Suppressor macrophage treated with lipopolysaccharide for 1 hour (primary cell): ENCODE measurements around the gene MEGF11.
"Not testable (repeated sequence)": the region's sequence is repeated elsewhere in the genome, so short reads cannot be mapped to it uniquely, and the experiment has no call there.

ENCODE experiments used
- DNase-seq, 3 donors: peaks; one replicate each; pipeline ENCODE4 v3.0.0-alpha.2; 2020 to 2022

Gene MEGF11

DNA sequence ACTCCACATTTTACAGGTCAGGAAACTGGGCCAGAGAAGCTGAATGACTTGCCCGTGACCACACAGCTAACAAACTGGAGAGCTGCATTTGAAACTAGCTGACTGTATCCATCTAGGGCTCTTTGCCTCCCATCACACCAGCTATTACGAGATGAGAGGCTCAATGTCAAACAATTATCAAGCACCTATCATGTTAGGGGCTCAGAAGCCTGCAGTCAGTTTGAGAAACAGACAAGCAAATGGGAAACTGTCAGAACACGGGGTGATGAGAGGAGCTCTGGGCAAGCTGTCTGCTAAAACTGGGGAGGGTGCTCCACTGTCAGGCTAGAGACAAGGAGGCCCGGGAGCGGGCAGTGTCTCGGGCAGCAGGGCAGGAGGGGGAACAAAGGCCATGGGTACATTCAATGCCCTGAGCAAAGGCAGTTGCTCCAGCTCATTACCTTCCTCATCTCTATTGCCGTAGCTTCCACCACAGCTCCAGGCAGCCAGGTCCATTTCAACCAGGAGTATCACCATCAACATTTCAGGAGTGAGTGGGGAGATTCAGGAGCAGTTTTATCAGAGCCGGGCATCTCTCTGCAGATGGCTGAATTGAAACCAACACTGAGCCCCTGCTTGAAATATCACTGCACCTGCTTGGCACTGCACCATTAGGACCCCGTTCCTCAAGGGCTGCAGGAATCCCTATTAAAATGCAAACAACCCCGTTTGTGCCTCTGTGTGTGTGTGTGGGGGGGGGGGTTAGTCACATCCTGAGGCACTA lies 261.6 kb downstream of the MEGF11 start:
- DNase-seq = no peak

DNA sequence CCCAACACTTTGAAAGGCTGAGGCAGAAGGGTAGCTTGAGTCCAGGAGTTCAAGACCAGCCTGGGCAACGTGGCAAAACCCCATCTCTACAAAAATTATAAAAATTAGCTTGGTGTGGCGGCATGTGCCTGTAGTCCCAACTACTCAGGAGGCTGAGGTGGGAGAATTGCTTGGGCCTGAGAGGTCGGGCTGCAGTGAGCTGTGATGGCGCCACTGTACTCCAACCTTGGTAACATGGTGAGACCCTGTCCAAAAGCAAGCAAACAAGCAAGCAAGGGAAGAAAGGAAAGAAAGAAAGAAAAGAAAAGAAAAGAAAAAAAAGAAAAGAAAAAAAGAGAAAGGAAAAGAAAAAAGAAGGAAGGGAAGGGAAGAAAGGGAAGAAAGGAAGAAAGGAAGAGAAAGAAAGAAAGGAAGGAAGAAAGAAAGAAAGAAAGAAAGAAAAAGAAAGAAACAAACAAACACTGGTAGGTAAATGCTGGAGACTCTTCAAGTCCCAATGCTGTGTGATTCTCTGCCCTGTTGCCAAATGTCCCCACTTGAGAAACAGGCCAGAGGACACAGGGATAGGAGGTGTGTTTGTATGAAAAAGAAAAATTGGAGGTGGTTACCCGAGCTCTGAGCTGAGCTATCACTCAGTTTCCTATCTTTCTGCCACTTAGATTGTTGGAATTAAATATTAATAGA lies 263.1 kb downstream of the MEGF11 start:
- no peak for DNase-seq

DNA sequence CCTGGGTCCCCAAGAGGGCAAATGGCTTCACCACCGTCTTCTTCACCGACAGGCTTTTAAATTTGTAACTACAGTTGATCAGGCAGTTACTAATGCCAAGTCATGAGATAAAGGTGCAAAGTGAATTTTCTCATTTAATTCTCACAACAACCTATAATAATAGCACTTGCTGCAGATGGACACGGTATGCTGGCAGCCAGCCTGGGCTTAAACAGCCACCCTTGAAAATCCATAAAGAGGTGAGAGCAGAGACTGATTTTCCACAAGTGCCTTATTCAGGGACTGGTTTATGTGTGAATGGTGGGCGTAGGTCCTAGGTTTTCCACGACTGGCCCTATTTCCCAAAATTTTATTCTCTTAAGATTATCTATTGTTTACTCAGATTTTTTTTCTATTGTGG lies 266.4 kb downstream of the MEGF11 start:
- DNase-seq = no peak

GRCh38 chr15:65986416-65986815 lies 267.1 kb downstream of the MEGF11 start:
- DNase-seq = no peak

GRCh38 chr15:65985387-65985786 lies 268.2 kb downstream of the MEGF11 start:
- DNase-seq = no peak

GRCh38 chr15:65982627-65983322 lies 270.8 kb downstream of the MEGF11 start:
- DNase-seq = no peak

DNA sequence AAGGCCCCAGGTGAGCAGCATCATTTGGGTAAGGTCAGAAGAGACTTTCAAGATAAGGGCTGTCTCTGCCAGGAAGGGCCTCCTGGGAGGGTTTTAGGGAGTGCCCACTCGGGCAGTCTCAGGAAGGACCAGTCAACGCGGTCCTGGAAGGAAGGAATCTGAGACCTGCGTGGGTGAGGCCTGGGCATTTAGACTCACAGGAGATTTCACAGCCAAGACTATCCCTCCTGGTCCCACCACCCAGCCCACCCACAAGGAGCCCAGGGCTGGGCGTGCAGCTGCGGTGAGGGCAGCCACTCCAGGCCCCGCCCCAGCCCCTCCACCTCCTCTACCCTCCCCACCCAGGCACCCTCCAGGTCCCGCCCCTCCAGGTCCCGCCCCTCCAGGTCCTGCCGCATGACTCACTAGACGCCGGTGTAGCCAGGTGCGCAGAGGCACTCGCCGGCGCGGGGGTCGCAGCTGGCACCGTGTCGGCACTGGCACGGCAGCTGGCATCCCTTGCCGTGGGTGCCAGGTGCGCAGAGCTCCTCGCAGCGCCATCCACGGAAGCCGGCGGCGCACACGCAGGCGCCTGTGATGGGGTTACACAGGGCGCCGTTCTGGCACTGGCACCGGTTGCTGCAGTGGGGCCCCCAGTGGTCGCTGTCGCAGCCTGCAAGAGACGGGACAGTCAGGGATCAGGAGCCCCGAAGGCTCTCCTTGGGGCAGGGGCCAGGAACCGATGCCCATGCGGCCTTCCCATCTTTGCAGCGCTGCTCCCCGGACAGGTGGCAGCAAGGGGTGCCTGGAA lies 271.5 kb downstream of the MEGF11 start:
- DNase-seq = peak in 1 of 3 donors; percentile 16

DNA sequence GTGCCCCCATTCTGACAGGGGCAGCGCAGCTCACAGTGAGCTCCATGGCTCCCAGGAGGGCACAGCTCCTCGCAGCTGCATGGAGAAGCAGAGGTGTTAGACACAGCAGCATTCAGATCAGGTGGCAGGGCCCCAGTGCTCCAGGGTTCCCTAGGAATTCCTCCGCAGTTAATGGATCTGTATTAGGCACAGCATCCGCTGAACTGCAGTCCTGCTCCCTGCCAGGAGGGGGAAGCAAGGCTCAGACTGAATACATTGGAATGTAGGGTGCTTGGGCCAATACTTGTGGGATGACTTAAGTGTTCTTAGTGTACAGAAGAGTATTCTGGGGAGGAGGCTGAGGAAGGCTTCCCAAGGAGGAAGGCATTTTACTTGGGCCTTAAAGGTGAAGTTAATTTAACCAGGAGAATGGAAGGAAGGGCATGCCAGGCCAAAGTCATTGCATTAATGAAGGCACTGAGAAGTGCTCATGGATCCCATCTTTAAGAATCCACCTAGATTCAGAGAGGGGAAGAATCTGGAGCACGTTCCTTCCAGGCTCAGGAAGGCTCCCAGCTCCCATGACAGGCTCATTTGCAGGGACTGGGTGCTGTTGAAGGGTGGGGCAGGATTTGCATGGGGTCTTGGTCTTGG lies 272.6 kb downstream of the MEGF11 start:
- DNase-seq = peak; percentile 59 to 69 (median 67)

GRCh38 chr15:65979837-65980236 lies 273.7 kb downstream of the MEGF11 start:
- DNase-seq = no peak

DNA sequence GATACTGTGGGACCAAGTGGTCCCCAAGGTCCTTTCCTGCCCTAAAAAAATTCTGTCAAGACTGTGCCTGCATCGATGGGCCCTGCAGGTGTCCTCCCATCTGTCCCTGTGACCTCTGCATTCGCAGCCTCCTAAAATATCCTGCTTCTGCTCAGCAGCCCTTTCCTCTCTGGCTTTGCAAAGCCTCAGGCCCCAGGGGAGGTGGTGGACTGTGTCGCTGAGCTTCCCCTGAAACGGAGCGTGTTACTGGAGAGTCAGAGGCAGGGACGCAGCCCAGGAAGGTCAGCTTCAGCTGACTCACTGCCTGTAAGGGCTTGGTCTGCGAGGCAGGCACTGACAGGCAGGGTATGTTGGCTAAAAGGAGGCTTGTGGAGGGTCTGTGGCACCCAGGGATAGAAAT lies 274.2 kb downstream of the MEGF11 start:
- no peak for DNase-seq

DNA sequence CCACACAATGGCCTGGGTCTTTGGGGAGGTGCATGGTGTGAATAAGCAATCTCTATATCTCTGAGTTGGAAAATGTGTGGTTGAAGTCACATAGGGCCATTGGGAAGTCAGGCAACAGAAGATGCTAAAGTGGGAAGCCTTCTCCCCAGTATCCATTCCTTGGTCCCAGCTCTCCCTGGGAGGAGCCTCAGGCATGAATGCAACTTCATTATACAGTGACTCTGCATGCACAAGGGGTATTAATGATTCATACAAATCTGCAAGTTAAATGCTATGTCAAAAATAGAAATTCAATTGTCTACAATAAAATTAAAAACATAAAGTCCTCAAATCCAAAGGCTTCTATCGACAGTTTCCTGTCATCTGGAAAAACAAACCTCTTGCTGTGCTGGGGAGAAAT lies 275.4 kb downstream of the MEGF11 start:
- DNase-seq = no peak

DNA sequence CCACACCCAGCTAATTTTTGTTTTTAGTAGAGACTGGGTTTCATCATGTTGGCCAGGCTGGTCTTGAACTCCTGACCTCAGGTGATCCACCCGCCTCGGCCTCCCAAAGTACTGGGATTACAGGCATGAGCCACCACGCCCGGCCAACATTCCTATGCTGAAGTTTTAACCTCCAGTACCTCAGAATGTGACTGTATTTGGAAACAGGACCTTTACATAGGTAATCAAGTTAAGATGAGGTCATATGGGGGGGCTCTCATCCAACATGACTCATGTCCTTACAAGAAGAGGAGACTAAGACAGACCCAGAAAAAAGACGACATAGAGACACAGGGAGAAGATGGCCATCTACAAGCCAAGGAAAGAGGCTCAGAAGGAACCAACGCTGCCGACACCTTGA lies 277.4 kb downstream of the MEGF11 start:
- DNase-seq = not testable (repeated sequence)

DNA sequence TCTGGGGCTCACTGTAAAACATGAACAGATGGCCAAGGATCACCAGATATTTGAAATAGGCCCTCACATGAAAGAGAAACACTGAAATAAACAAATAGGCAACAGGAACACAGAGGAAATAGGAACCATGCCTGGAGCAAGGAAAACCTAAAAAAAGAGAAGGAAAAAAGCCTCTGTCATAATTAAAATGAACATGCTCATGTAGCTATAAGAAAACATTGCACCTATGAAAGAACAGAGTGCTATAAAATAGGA lies 281.9 kb downstream of the MEGF11 start:
- no peak for DNase-seq

- DNase-seq = no peak
Measured at GRCh38 chr15:65970937-65971740, 282.4 kb downstream of the MEGF11 start.

- no peak for DNase-seq
Measured at GRCh38 chr15:65969865-65970816, 283.4 kb downstream of the MEGF11 start.

- no peak for DNase-seq
Measured at GRCh38 chr15:65968511-65968910, 285.0 kb downstream of the MEGF11 start.

- DNase-seq = no peak
Measured at GRCh38 chr15:65964792-65965433, 288.6 kb downstream of the MEGF11 start.

GRCh38 chr15:65963911-65964482 lies 289.6 kb downstream of the MEGF11 start:
- no peak for DNase-seq

GRCh38 chr15:65963358-65963757 lies 290.2 kb downstream of the MEGF11 start:
- DNase-seq = no peak

- DNase-seq = no peak
Measured at GRCh38 chr15:65962187-65962586, 291.4 kb downstream of the MEGF11 start.
